Activated T-helper 1 cell treated with Interleukin-2 at 50 U/mL for 16 hours (primary cell): Measurements from ENCODE around the gene CERS1.

Source experiments
- DNase-seq: peaks from one replicate; pipeline ENCODE4 v3.0.0-alpha.2; 2020; ENCODE audit warnings: low read depth

Gene CERS1

DNA sequence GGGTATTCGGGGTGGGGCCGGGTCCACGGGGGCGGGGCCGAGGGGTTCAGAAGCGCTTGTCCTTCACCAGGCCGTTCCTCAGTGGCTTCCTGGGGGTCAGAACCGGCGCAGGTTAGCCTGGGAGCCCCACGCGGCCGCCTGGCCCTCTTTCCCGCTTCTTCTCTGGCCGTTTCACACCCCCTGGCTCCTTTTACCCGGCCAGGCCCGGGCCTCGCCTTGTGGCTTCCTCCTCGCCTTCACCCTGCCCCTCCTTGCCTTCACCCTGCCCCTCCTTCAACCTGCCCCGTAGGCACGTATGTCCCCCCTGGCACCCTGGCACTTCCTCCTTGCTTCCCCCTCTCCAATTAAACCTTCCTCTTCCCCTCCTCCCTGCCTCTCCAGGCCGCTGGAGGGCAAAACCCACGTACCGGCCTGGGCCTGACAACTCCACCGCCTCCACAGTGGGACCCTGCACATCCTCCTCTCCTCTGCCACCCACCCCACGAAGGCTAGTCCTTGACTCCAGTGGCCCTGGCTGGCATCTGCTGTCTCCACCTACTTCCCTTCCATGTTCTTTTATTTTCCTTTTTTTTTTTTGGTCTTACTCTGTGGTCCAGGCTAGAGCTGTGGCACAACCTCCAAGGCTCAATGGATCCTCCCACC is 25.3 kb downstream of the CERS1 start:
- no peak for DNase-seq

DNA sequence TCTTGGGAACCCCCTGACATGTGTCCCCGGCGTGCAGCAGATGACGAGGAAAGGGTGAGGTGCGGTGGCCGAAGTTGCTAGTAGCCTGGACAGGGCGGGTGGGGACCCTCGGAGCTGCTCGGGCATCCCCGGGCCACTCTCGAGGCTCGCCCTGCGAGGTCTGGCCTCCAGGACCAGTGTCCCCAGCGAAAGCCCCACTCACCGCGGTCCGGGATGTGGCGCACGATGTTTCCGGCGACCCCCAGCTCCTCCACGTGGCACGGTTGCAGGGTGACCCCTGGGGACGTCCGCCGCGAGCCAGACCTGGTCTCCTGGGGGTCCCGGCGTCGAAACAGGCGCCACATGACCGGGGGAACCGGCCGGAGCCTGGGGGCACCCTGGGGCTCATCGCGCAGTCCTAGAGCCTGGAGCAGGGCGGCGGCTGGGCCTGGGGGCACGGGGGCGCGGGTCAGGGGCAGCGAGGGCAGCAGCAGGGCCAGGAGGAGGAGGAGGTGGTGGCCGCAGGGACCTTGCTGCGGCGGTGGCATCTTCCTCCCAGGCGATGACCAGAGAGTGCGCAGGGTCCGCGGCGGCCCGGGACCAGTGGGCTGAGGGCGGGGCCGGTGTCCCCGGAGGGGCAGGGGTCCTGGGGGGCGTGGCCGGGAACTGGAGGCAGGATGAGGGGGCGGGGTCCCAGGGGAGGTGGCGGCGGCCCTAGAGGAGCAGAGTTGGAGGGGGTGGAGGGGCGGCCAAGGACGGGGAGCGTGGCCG is 26.0 kb downstream of the CERS1 start:
- DNase-seq, result no peak

DNA sequence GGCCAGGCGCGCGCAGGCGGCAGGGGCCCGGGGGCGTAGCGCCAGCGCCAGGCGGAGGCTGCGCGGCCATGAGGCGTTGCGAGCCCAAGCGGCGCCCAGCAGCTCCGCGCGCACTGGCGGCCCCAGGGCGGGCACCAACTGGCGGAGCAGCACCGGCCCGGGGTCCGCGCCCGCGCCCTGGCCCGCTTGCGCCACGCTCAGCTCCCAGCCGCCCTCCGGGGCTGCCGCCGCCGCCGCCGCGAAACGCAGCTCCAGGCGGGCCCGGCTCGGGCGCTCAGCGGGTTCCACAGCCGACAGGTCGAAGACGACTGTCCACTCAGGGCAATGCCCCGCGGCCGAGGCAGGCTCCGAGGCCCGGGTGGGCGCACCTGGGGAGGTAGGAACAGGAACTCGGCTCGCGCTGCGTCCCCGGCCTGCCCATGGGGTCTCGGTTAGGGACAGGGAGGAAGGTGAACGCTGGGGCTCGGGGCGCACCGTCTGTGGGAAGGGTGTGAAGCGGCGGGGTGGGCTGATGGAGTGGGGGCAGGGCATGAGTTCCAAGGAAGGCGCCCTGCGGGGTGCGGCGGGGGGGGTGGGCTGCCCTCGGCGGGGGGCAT is 26.8 kb downstream of the CERS1 start:
- DNase-seq, result no peak

DNA sequence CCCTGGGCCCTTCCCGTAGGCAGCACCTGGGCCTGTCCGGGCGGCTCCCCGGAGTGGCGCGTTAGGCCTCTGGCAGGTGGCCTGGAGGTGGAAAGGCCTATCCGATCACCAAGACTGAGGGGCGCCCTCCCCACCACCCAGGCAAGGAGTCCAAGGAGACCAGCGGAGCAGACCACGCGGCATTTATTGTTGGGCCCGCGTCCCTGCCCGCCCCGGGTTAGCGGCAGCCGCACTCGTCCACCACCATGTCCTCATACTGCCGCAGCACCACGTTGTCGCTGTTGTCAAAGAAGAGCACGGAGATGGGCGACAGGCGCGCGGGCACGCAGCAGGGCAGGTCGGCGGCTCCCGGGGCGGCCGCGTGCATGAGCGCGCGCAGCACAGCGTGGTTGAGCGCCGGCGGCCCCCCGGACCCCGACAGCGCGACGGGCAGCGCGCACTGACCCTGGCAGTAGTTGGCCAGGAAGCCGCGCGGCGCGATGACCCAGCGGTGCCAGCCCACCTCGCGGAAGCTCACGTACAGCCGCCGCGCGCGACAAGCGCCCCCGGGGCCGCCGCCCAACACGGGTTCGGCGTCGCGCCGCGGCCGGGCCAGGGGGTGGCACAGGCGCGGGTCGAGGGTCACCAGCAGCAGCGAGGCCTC is 27.5 kb downstream of the CERS1 start:
- DNase-seq, result no peak

DNA sequence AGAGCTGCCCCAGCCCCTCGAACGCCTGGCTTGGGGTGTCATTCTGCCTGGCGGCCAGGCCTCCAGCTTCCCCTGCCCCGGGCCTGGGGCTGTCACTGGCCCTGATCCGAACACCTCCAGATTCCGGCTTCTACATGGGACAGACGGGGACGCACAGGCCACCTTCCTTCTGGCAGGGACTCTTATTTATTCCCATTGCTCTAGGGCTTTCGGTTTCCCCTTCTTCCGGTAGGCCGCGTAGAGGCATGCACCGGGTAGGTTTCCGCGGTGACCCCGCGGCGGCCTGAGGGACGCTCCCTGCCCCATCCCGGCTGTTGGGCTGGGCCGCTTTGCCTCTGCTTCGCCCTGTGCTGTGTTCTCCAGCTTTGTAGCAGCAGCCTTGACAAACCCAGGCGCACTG is 28.2 kb downstream of the CERS1 start:
- DNase-seq, result no peak

DNA sequence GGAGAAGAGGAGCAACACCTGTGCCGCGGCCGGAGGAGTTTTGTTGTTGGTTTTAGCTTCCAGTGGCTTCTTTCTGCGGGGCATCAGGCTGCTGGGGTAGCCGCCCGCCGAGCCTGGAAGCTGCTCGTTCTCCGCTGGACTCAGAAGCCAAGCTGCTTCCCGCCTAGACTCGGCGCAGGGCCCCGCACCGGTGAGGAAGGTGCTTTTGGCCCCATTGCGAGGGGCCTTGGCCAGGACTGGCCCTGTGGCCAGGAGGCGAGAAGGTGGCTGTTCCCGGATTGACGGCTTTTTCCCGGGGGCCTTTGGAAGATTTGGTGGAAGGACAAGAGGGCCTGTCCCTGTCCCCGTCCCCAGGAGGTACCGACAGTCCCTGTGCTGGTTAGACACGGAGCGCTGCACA is 28.8 kb downstream of the CERS1 start:
- DNase-seq, result no peak

DNA sequence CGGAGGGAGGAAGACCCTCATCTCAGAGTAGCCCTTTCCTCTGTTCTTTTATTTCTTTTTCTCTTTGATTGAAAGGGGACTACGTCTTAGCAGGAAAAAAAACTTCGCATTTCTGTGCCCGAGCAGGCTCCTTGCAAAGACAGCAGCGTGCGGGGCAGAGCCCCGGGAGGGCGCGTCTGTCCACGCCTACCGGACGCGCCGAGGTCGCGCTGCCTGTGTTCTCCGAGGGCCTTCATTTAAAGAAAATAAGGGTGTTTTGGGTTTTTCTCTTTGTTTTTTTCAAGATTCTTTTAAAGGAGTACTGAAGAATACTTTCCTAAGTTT is 29.2 kb downstream of the CERS1 start:
- DNase-seq, result no peak

DNA sequence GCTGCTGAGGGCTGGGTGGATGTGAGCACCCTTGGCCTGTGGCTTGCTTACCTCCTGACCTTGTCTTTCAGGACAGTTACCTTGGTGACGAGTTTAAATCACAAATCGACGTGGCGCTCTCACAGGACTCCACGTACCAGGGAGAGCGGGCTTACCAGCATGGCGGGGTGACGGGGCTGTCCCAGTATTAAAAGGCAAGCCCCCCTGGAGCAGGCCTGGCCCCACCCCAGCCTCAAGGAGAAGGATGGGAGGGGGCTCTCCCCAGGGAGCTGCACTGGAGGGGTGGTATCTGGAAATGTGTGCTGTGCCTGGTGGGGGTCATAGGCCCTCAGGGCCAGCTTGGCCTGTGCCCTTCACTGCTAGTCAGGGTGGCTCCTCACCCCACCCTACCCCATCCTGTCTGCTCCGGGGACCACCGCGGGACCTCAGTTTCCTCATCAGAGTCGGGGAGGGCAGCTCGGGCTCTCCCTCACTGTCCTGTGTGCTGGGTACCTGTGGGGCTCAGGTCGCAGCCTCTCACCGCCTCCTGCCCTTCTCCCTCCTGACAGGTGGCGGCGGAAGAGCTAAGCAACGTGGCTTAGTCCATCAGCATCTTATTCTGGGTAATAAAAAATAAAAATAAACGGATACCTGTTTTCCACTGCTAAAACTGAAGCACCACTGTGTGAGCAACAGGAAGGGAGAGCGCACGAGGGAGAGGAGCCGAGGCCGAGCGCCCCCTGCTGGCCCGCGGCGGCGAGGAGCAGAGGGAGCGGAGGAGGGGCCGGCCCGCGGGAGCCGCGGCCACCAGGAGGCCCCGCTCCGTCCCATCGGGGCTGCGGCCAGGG is 29.8 kb downstream of the CERS1 start:
- peak; percentile 47 for DNase-seq

DNA sequence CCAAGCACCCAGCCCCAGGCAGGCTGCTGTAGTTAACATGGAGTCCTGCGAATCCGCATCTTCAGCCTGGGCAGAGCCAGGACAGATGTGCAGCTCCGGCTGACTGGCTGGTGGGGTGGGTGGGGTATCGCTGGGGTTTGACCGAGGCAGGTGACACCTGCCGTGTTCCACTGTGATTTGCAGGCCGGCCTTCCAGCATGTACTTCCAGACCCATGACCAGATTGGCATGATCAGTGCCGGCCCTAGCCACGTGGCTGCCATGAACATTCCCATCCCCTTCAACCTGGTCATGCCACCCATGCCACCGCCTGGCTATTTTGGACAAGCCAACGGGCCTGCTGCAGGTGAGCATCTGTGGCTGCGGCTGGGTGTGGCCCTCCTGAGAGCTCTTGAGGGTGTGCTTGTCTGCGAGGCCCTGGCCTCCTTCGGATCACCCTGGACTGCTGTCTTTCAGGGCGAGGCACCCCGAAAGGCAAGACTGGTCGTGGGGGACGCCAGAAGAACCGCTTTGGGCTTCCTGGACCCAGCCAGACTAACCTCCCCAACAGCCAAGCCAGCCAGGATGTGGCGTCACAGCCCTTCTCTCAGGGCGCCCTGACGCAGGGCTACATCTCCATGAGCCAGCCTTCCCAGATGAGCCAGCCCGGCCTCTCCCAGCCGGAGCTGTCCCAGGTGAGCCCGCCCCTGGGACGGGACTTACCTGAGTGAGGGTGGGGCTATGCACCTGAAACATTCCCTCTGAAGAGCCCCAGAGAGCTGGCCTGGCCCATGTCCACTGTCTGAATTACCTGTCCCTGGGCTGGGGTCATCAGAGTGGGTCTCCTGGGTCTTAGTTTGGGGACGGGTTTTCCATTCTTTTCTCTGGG is 30.6 kb downstream of the CERS1 start:
- DNase-seq, result no peak

DNA sequence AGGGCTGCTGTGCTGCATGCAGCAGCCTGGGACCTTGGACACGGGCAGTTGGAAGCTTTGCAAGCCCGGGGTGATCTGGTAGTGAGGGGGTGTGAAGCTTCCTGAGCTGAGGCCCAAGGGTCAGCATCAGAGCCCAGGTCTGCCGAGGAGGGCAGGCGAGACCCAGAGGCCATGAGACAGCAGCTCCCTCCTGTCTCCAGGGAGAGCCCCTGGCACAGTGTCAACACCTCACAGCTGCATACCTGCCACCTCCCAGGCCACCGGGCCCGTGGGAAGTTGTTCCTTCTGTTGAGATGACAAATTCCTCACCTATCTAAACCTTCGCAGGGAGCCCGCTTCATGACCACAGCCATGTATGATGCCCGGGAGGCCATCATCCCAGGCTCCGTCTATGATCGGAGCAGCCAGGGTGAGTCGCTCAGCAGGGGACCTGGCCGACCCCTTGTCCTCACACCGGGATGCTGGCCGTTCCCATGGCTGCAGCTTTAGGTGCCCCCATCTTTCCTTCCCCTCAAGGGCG is 32.1 kb downstream of the CERS1 start:
- no peak for DNase-seq

DNA sequence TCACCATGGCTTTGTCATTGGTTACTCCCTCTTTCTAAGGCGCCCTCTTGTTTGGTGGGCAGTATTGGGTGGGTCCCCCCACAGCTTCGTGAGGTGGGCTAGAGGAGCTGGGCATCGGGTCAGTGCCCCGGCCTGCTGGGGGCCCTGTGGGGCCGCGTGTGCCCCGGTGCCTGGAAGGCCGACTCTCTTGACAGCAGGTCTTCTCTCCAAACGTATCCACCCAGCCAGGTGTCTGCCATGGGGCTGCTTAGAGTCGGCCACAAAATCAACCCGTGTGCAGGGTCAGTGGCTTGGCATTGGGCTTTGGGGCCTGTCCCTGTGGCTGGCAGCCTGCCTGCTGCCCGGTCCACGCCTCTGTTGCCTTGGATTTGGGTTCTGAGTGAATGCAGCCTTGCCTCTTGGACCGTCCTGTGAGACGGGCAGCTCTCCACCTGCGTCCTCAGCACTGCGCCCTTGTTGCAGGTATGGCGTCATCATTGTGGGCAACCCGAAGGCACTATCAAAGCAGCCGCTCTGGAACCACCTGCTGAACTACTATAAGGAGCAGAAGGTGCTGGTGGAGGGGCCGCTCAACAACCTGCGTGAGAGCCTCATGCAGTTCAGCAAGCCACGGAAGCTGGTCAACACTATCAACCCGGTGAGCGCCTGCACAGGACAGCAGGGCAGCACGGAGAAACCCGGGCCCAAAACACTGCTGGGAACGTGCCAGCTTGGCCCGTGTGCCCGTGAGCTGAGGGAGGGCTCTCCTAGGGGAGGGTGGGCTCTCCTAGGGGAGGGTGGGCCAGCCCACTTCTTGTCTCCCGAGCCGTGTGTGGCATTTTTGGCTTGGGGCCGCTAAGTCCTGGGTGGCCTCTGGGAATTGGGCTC is 32.7 kb downstream of the CERS1 start:
- no peak for DNase-seq

DNA sequence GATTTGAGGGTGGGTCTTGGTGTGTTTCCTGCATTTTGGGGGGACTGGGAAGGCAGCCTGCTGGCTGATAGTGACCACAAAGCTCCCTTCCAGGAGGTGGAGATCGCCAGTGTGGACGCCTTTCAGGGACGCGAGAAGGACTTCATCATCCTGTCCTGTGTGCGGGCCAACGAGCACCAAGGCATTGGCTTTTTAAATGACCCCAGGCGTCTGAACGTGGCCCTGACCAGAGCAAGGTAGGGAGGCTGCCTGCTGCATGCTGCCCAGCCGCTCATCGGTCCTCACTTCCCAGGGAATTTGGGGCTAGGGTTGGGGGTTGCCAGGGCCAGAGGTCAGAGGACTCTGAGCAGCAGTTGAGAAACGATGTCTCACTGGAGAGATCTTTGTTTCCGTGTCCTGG is 34.0 kb downstream of the CERS1 start:
- no peak for DNase-seq

DNA sequence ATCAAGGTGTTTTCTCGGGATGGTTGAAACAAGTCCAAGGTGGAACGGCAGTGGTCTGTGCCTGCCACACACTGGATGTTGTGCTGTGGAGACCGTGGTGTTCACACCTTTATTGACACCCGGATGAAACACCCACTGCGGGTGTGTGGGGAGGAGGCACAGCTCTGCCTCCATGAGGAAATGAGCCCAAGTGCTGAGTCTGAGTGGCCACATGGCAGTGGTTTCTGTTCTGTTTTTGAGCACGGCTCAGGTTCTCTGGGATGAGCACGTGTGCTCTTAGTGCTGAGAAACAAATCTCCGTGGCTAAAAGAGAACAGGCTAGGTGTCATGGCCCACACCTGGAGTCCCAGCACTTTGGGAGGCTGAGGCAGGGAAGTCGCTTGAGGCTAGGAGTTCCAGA is 34.7 kb downstream of the CERS1 start:
- no peak for DNase-seq

DNA sequence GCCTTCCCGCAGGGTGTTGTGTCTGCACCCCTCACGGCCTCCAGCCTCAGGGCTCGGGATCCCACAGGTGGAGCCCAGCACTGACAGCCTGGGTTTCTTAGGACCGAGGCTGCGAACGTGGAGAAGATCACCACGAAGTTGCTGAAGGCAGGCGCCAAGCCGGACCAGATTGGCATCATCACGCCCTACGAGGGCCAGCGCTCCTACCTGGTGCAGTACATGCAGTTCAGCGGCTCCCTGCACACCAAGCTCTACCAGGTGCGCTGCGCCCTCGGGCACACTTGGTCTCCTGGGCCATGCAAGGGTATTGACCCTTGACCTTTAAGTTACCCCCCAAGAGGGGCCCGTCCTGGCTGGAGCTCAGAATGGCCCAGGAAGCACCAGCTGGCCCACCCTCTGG is 35.2 kb downstream of the CERS1 start:
- no peak for DNase-seq

DNA sequence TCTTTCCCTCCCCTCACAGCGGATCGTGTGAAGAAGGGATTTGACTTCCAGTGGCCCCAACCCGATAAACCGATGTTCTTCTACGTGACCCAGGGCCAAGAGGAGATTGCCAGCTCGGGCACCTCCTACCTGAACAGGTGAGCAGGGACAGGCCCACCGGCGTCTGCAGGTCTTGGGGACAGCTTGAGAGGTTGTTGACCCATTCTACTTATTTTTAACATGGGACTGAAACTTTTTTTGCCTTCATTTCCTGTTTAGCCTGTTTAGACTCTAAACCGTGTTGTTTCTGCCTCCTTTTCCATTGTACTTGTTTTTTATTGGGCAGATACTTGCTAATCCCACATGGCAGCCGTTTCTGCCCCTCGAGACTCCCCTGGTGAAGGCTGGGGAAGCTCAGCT is 35.7 kb downstream of the CERS1 start:
- DNase-seq, result no peak

DNA sequence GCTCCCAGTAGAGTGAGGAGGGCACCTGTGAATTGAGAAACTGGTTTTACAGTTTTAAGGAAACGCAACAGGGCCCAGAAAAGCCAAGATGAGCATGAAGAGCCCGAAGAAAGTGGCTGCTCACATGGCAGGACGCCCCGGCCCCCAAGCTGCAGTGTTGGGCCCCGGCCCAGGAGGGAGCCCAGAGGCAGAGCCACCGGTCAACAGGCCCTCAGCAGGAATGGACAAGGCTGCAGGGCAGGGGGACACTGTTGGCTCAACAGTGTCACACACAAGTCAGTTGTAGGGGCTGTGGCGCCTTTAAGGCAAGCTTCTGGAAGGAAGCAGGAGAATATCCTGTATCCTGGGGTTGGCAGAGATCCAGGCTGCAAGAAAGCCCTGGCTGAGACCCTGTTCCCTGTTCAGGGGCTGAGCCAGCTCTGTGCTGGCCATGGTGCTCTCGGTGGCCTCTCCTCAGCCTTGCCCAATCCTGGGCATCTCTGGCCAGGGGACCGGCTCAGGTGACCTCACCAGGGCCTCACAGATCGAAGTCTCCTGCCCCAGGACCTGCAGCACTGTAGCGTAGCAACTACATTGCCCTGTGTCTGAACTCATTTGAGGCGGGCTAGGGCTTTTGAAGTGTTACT is 36.2 kb downstream of the CERS1 start:
- DNase-seq, result no peak

DNA sequence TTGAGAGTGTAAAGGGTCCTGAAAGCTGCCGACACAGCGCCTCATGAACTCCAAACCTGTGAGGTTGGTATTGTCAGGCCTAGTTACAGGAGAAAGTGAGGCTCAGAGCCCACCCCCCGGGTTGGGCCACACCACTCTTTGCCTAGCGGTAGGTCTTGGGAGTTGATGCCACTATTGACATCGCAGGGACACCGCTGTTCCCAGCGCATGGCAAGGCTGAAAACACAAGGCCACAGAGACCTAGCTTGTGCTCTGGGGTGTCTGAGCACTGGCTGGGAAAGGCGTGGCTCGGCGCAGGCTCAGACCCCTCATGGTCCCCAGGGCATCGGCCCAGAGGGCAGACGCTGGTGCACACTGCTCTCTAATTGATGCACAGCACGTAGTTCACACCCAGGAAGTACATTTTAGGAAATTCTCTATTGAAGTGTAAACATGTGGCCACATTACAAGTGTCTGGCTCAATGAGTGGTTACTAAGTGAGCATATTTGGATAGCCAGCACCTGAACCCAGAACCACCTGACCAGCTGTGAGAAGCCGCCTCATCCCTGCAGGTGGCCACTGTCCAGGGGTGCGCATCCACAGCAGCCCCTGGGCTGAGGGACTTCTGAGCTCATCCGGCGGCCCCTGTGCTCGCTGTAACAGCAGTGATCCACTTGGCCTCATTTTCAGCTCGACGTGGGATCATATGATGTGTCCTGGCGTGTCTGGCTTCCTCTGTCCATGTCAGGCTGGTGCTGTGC is 36.9 kb downstream of the CERS1 start:
- DNase-seq, result no peak

DNA sequence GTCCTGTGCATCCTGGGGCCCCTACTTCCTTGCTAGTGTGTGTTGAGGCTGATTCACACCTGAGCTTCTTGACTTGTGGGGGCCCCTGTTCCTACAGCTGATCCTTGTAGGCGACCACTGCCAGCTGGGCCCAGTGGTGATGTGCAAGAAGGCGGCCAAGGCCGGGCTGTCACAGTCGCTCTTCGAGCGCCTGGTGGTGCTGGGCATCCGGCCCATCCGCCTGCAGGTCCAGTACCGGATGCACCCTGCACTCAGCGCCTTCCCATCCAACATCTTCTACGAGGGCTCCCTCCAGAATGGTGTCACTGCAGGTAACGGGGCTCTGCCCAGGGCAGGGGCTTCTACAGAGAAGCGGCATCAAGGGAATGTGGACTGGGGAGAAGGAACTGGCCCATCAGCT is 38.7 kb downstream of the CERS1 start:
- no peak for DNase-seq
